Panc1 (cell line): ENCODE data around the gene RFPL1. TPM values are rescaled to one million over a fixed set of nuclear protein-coding genes. Genes with fewer than 3 reads are reported as not detected.

Experiments used
- ATAC-seq: fragments of 200-7000 bp; cut with Tn5 transposase; 2 replicates; pipeline ENCODE4 v1.9.1; 2020; ENCODE audit warnings: mild to moderate bottlenecking, moderate library complexity
- BruUV-seq: library from RNA; stranded (reverse); fragments of 400-500 nt; replicated peaks from 2 replicates; lab custom pipeline; 2021; lab: Mats Ljungman, UMichigan
- CTCF ChIA-PET: fragments of 300-600 bp; sonication (Branson Sonifier 250); formaldehyde crosslinking; loops from one replicate; lab custom pipeline; 2022; ENCODE audit warnings: antibody characterized with exemption; lab: Charles Lee
- POLR2A ChIA-PET: fragments of 300-600 bp; sonication (Branson Sonifier 250); formaldehyde crosslinking; loops from one replicate; lab custom pipeline; 2022; ENCODE audit warnings: antibody characterized with exemption; lab: Charles Lee
- DNase-seq: peaks from one replicate; pipeline ENCODE4 v3.0.0-alpha.2; 2010; ENCODE audit warnings: low read depth, low spot score
- H3K27ac ChIP-seq: 2 replicates; pipeline ENCODE4 v1.5.1; 2011; ENCODE audit warnings: mild to moderate bottlenecking, low read length, inconsistent platforms
- H3K27me3 ChIP-seq: fragments of 200-500 bp; sonication (Bioruptor generic); 2 replicates; pipeline ENCODE4 v1.6.0; 2014; ENCODE audit warnings: low read length, inconsistent platforms; ENCODE audit not compliant: control insufficient read depth, insufficient read depth
- H3K36me3 ChIP-seq: fragments of 200-500 bp; sonication (Bioruptor generic); 2 replicates; pipeline ENCODE4 v1.5.1; 2014; ENCODE audit warnings: inconsistent platforms, mild to moderate bottlenecking, low read length, moderate library complexity; ENCODE audit not compliant: control insufficient read depth, insufficient read depth
- H3K4me1 ChIP-seq: 2 replicates; pipeline ENCODE4 v1.5.1; 2011; ENCODE audit warnings: inconsistent platforms, mild to moderate bottlenecking, low read length, moderate library complexity; ENCODE audit not compliant: control insufficient read depth, insufficient read depth
- H3K4me3 ChIP-seq, 2 experiments: 2 replicates each; pipeline ENCODE4 v1.5.1; 2011 to 2012; ENCODE audit warnings: low read depth in 2 of 2, low read length in 2 of 2, mild to moderate bottlenecking in 2 of 2, inconsistent platforms in 1 of 2, moderate library complexity in 1 of 2
- H3K9me3 ChIP-seq: fragments of 200-500 bp; sonication (Bioruptor generic); 2 replicates; pipeline ENCODE4 v1.5.1; 2014; ENCODE audit warnings: low read depth, mild to moderate bottlenecking, inconsistent platforms, low read length, moderate library complexity; ENCODE audit not compliant: control insufficient read depth, insufficient read depth
- CTCF ChIP-seq: fragments of 450-650 bp; IDR thresholded peaks from 2 replicates; pipeline ENCODE4 v1.5.1; 2017; ENCODE audit warnings: mild to moderate bottlenecking
- POLR2AphosphoS5 ChIP-seq: IDR thresholded peaks from 2 replicates; pipeline ENCODE4 v1.6.1; 2012; ENCODE audit warnings: mild to moderate bottlenecking, low read depth, low read length, moderate library complexity
- REST ChIP-seq, 2 experiments: IDR thresholded peaks; 2 replicates each; pipeline ENCODE4 v1.6.1; 2011 to 2012; ENCODE audit warnings: low read depth in 2 of 2, control low read depth in 1 of 2, low read length in 1 of 2, mild to moderate bottlenecking in 1 of 2, moderate library complexity in 1 of 2; ENCODE audit not compliant: insufficient read depth in 1 of 2
- SIN3A ChIP-seq: IDR thresholded peaks from 2 replicates; pipeline ENCODE4 v1.6.1; 2012; ENCODE audit warnings: low read depth, mild to moderate bottlenecking, low read length, moderate library complexity, borderline replicate concordance; ENCODE audit not compliant: insufficient read depth
- TCF7L2 ChIP-seq: IDR thresholded peaks from 2 replicates; pipeline ENCODE4 v1.6.1; 2011; ENCODE audit warnings: mild to moderate bottlenecking, low read depth, low read length, inconsistent platforms
- in situ Hi-C: cut with HindIII; loops from 2 replicates; pipeline ENCODE4 v1.10.0; 2016; ENCODE audit warnings: low sequenced_read_pairs, low pct_unique_long_range_greater_than_20kb
- intact Hi-C: fragments of 100-400 bp; cut with micrococcal nuclease; formaldehyde crosslinking; loops from one replicate; pipeline ENCODE4 v1.10.0; 2022; ENCODE audit not compliant: unreplicated experiment
- total RNA-seq: library from RNA; stranded (reverse); gene quantifications from one replicate; pipeline ENCODE4 v1.2.1, GENCODE V29; 2021; ENCODE audit not compliant: unreplicated experiment

The RFPL1 gene
- total RNA-seq, 1 experiment from 2014 or later = not detected

- CTCF ChIA-PET = interaction anchor here (0.7 kb wide), 1 partner anchor 12 kb away, joined by 5 read pairs; no protein-coding TSS in a partner anchor
- no peaks in the 10 kb centered on the region for H3K36me3 ChIP-seq
- DNase-seq (no peak), ATAC-seq (no peak)
- intact Hi-C loops = no loop called here
- no peak overlapping the region for H3K27ac ChIP-seq
- no peaks in the 10 kb centered on the region for H3K4me1 ChIP-seq
- no peaks in the 10 kb centered on the region for H3K27me3 ChIP-seq
- in situ Hi-C loops = no loop called here
- TF ChIP-seq REST (IDR thresholded peaks at IDR 0.05; ENCODE audit: insufficient read depth in 1 of 2, low read depth in 2 of 2, low read length in 1 of 2) = no peak
- no peak for TF ChIP-seq SIN3A
- no peak for TF ChIP-seq CTCF
- no peak for TF ChIP-seq POLR2AphosphoS5
- TF ChIP-seq TCF7L2 = no peak
- POLR2A ChIA-PET = interaction anchor here (0.6 kb wide), 1 partner anchor 57 kb away, joined by 7 read pairs; no protein-coding TSS in a partner anchor
- no peaks in the 10 kb centered on the region for H3K9me3 ChIP-seq
- H3K4me3 ChIP-seq = no peak overlapping the region
- no TSS peak for BruUV-seq
Observed at GRCh38 chr22:29484642-29485041, 46.3 kb downstream of the RFPL1 start.

- no peaks in the 10 kb centered on the region for H3K36me3 ChIP-seq
- no peaks in the 10 kb centered on the region for H3K4me1 ChIP-seq
- DNase-seq (no peak), ATAC-seq (no peak)
- ChIA-PET POLR2A (no interaction called here), CTCF (no interaction called here)
- H3K27ac ChIP-seq = no peak overlapping the region
- no peak for TF ChIP-seq SIN3A
- TF ChIP-seq POLR2AphosphoS5 = no peak
- no peak for TF ChIP-seq TCF7L2
- no peak for TF ChIP-seq REST (IDR thresholded peaks at IDR 0.05; ENCODE audit: insufficient read depth in 1 of 2, low read depth in 2 of 2, low read length in 1 of 2)
- no peak for TF ChIP-seq CTCF
- intact Hi-C loops (no loop called here), in situ Hi-C loops (no loop called here)
- no peak overlapping the region for H3K4me3 ChIP-seq
- no peaks in the 10 kb centered on the region for H3K9me3 ChIP-seq
- no TSS peak for BruUV-seq
- no peaks in the 10 kb centered on the region for H3K27me3 ChIP-seq
Observed at GRCh38 chr22:29485448-29485847, 47.1 kb downstream of the RFPL1 start.
